ENCODE measurements around the gene KMT2A.
"Not testable (repeated sequence)": the region's sequence is repeated elsewhere in the genome, so short reads cannot be mapped to it uniquely, and the experiment has no call there.

KMT2A gene

DNA sequence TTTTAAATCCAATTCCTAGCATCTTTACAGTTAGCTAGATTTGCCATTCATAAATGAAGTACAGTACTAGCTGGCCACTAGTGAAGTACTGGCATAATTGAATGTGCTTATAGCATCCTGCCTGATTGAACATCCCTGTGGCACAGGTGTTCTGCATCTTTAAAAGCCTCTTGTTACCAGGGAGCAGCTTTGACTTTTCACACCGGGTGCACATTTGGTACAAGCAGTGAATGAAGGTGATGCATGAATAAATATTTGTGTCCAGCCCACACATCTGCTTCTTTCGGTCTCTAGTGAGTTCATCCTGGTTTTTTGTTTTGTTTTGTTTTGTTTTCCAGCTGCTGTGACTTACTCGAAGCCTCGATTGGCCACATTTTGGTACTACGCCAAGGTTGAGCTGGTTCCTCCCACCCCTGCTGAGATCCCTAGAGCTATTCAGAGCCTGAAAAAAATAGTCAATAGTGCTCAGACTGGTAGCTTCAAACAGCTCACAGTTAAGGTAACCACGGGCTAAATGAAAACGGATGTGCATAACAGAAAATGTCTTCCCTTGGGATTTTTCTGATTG is 29.6 kb upstream of the KMT2A start:
- Histone ChIP-seq H3K9ac (peak overlapping the region in 6 of 11 experiments; percentile 3 to 44 (median 25); a peak in 4 of 22 replicates), H3K4me1 (peaks cover 29 to 84% (median 58%) of the 10 kb centered on the region in 10 experiments), H3K36me3 (peaks cover 62 to 91% (median 76%) of the 10 kb centered on the region in 11 experiments), H3K4me2 (peak overlapping the region in 7 of 11 experiments; percentile 12 to 73 (median 65); a peak in 14 of 22 replicates), H3K27me3 (no peaks in the 10 kb centered on the region), H3K4me3 (no peak overlapping the region), H3K9me3 (replicated peaks in 1 of 11) (no peaks in the 10 kb centered on the region), H4K20me1 (peaks cover 61 to 100% (median 88%) of the 10 kb centered on the region in 11 experiments; a peak in 21 of 22 replicates), H3K27ac (no peak overlapping the region)
- TF ChIP-seq Cebpa-rat (IDR thresholded peaks at IDR 0.05) = no peak

DNA sequence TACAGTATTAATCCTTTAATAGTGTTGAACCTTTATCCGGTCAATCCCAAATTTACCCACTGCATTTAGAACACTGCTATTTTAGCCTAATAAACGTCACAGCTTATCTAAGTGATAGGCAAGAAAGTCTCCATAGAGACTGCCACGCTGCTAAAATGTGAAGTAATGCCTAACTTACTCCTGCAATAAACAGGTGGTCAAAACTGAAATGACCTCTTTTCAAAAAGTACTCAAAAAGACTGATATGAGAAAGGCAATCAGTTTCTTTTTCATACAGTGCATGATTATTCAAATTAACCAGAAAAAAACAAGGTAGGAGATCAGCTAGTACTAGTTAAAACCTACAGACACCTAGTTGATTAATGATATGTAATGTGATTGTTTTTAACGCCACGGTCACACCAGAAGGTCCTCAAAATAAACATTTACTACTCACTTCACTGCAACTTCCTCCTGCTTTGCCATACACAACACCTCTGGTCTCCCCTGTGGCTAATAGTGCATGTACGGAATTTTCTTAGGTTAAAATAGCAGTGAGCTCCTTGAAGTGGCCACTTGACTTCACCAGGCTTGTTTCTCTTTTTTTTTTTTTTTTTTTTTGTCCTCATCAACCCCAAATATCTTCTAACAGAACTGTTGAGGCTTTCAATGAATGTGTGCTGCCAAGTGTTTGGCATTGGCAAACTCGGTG is 26.1 kb upstream of the KMT2A start:
- Histone ChIP-seq H3K36me3 (peaks cover 60 to 93% (median 77%) of the 10 kb centered on the region in 11 experiments), H3K4me1 (peaks cover 10 to 58% (median 39%) of the 10 kb centered on the region in 10 experiments), H3K9me3 (replicated peaks in 1 of 11) (no peaks in the 10 kb centered on the region), H3K4me2 (peak overlapping the region in 2 of 11 experiments; percentile 19 to 32; a peak in 6 of 22 replicates), H3K27ac (no peak overlapping the region), H3K4me3 (no peak overlapping the region), H3K27me3 (no peaks in the 10 kb centered on the region), H3K9ac (no peak overlapping the region), H4K20me1 (peaks cover 30 to 92% (median 58%) of the 10 kb centered on the region in 11 experiments; a peak in 21 of 22 replicates)
- TF ChIP-seq Cebpa-rat (IDR thresholded peaks at IDR 0.05) = no peak

DNA sequence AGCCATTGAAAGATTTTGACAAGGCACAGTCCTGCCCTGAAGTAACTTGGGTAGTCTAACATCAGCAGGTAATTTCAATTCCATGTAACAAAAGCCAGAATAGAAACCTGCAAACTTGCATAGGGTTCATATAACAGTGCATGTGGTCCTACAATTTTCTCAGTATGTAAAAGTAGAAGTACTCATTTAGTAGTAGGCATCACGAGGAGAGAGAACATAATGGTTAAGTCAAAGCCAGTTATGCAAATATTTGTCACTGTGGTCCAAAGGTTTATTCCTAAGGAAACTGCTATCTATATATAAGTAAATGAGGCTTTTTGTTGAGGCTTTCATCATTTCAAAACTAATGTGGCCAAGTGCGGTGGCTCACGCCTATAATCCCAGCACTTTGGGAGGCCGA is 24.8 kb upstream of the KMT2A start:
- Histone ChIP-seq H3K27ac (no peak overlapping the region), H3K27me3 (no peaks in the 10 kb centered on the region), H3K4me2 (no peak overlapping the region), H3K4me1 (peaks cover 14 to 56% (median 34%) of the 10 kb centered on the region in 10 experiments), H3K9ac (no peak overlapping the region), H3K4me3 (no peak overlapping the region), H3K36me3 (peaks cover 47 to 82% (median 64%) of the 10 kb centered on the region in 11 experiments), H4K20me1 (peaks cover 17 to 90% (median 45%) of the 10 kb centered on the region in 11 experiments; a peak in 20 of 22 replicates), H3K9me3 (replicated peaks in 1 of 11) (no peaks in the 10 kb centered on the region)
- TF ChIP-seq Cebpa-rat (IDR thresholded peaks at IDR 0.05) = no peak

- Histone ChIP-seq H3K9me3 (replicated peaks in 1 of 11) (no peaks in the 10 kb centered on the region), H3K9ac (no peak overlapping the region), H3K36me3 (peaks cover 33 to 68% (median 50%) of the 10 kb centered on the region in 11 experiments), H3K27me3 (no peaks in the 10 kb centered on the region), H4K20me1 (peaks cover 3 to 76% (median 31%) of the 10 kb centered on the region in 11 experiments; a peak in 20 of 22 replicates), H3K4me2 (no peak overlapping the region), H3K27ac (no peak overlapping the region), H3K4me1 (peaks cover 14 to 43% (median 29%) of the 10 kb centered on the region in 10 experiments; a peak in 19 of 20 replicates), H3K4me3 (no peak overlapping the region)
- no peak for TF ChIP-seq Cebpa-rat (IDR thresholded peaks at IDR 0.05)
These were observed 23.4 kb upstream of the KMT2A start for GRCh38 chr11:118412921-118413320.

DNA sequence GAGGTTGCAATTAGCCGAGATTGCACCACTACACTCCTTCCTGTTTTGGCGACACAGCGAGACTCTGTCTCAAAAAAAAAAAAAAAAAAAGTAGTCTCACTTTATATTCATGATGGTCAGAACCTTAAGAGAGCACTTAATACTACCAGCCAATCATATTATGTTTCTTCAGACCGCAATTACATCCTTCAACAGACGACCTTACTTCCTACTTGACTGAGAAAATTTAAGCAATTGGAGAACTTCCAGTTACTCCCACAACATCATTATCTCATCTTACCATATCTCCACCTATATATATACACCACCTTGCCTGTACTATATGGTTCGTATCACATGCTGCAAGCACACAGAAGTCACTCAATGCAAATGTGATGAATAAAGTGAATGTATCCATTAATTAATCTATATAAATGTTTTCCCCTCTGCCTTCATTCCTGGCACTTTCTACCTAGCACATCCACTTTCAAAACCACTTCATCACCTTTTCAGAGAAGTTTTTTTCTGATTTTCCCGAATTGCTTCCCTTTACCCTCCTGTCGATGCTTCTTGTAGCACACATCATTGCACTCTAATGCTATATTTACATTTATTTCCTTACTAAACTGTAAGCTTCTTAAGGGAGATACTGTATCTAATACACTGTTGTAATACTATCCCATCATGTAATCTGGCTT is 21.1 kb upstream of the KMT2A start:
- Histone ChIP-seq H3K4me1 (peaks cover 13 to 25% (median 18%) of the 10 kb centered on the region in 10 experiments; a peak in 19 of 20 replicates), H3K27ac (peak overlapping the region in 3 of 11 experiments; percentile 33 to 47 (median 40); a peak in 7 of 22 replicates), H4K20me1 (peaks cover 0 to 53% (median 12%) of the 10 kb centered on the region in 11 experiments; a peak in 16 of 22 replicates), H3K27me3 (no peaks in the 10 kb centered on the region), H3K9me3 (replicated peaks in 1 of 11) (no peaks in the 10 kb centered on the region), H3K36me3 (peaks cover 13 to 45% (median 28%) of the 10 kb centered on the region in 11 experiments), H3K9ac (peak overlapping the region in 2 of 11 experiments; percentile 1 to 5; a peak in 1 of 22 replicates), H3K4me2 (peak overlapping the region in 8 of 11 experiments; percentile 1 to 46 (median 10); a peak in 5 of 22 replicates), H3K4me3 (no peak overlapping the region)
- no peak for TF ChIP-seq Cebpa-rat (IDR thresholded peaks at IDR 0.05)

DNA sequence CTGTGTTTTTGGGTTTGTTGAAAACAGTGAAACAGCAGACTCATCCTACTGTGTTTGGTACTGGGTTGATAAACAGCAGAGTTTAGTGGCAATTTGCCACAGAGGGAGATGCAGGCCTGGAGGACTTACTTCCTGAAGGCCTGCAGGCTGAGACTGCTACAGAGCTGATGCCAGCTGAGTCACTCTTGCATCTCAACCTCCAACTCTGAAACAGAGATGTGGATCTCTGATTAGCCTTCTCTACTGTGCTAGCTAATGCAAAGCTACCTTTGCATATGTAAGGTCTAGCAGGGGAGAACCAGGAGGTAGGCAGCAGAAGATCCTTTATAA is 20.6 kb upstream of the KMT2A start:
- H3K9ac ChIP-seq = peak overlapping the region in 2 of 11 experiments; percentile 1 to 5; a peak in 1 of 22 replicates
- peaks cover 0 to 48% (median 7%) of the 10 kb centered on the region in 11 experiments; a peak in 12 of 22 replicates for H4K20me1 ChIP-seq
- no peak for TF ChIP-seq Cebpa-rat (IDR thresholded peaks at IDR 0.05)
- peaks cover 11 to 25% (median 16%) of the 10 kb centered on the region in 10 experiments; a peak in 18 of 20 replicates for H3K4me1 ChIP-seq
- no peaks in the 10 kb centered on the region for H3K9me3 ChIP-seq (replicated peaks in 1 of 11)
- no peak overlapping the region for H3K4me3 ChIP-seq
- peak overlapping the region in 3 of 11 experiments; percentile 33 to 47 (median 40); a peak in 4 of 22 replicates for H3K27ac ChIP-seq
- H3K36me3 ChIP-seq = peaks cover 13 to 40% (median 24%) of the 10 kb centered on the region in 11 experiments
- H3K27me3 ChIP-seq = no peaks in the 10 kb centered on the region
- peak overlapping the region in 5 of 11 experiments; percentile 1 to 46 (median 7); a peak in 1 of 22 replicates for H3K4me2 ChIP-seq

DNA sequence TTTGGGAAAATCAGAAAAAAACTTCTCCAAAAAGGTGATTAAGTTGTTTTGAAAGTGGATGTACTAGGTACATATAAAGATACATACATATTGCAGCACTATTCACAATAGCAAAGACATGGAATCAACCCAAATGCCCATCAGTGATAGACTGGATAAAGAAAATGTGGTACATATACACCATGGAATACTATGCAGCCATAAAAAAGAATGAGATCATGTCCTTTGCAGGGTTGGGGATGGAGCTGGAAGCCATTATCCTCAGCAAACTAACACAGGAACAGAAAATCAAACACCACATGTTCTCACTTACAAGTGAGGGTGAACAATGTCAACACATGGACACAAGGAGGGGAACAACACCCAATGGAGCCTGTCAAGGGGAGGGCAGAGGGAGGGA is 19.4 kb upstream of the KMT2A start:
- Histone ChIP-seq H3K36me3 (peaks cover 9 to 28% (median 21%) of the 10 kb centered on the region in 11 experiments), H3K4me1 (peaks cover 11 to 25% (median 16%) of the 10 kb centered on the region in 10 experiments; a peak in 17 of 20 replicates), H4K20me1 (peaks cover 0 to 36% (median 3%) of the 10 kb centered on the region in 11 experiments; a peak in 8 of 22 replicates)
- not testable (repeated sequence) for H3K9me3 ChIP-seq (replicated peaks in 1 of 11); H3K4me3 ChIP-seq; H3K4me2 ChIP-seq; H3K27ac ChIP-seq; H3K9ac ChIP-seq; H3K27me3 ChIP-seq

GRCh38 chr11:118417801-118418200 is 18.5 kb upstream of the KMT2A start:
- no peak overlapping the region for H3K4me2 ChIP-seq
- H3K27ac ChIP-seq = no peak overlapping the region
- TF ChIP-seq Cebpa-rat (IDR thresholded peaks at IDR 0.05) = no peak
- H3K36me3 ChIP-seq = peaks cover 9 to 26% (median 19%) of the 10 kb centered on the region in 11 experiments
- no peaks in the 10 kb centered on the region for H3K9me3 ChIP-seq (replicated peaks in 1 of 11)
- no peaks in the 10 kb centered on the region for H3K27me3 ChIP-seq
- H3K9ac ChIP-seq = 0 out of 22 replicates have a peak overlapping the region, but pooled peaks of 1 of the 11 experiments have one; percentile 10
- H3K4me3 ChIP-seq = no peak overlapping the region
- peaks cover 11 to 25% (median 16%) of the 10 kb centered on the region in 10 experiments; a peak in 17 of 20 replicates for H3K4me1 ChIP-seq
- H4K20me1 ChIP-seq = peaks cover 0 to 30% (median 0%) of the 10 kb centered on the region in 11 experiments; a peak in 7 of 22 replicates

Data from BLaER1 treated with 17β-estradiol and CSF1 and Interleukin-3, amounts not matched to agents 10 nM and 100 nM (cell line).